DND-41 (cell line): ENCODE results near the gene OR10G8.

Experiments
- ATAC-seq: fragments of 200-7000 bp; cut with Tn5 transposase; 3 replicates; pipeline ENCODE4 v1.9.1; 2021; ENCODE audit warnings: low read depth; ENCODE audit not compliant: insufficient read depth
- DNase-seq: peaks from one replicate; pipeline ENCODE4 v3.0.0-alpha.2; 2020
- H2AFZ ChIP-seq: 2 replicates; pipeline ENCODE4 v1.6.0; 2012; ENCODE audit warnings: low read depth, low read length
- H3K27ac ChIP-seq: 2 replicates; pipeline ENCODE4 v1.5.1; 2012; ENCODE audit warnings: low read length, inconsistent platforms
- H3K27me3 ChIP-seq: fragments of 200-600 bp; sonication (generic); 2 replicates; pipeline ENCODE4 v1.6.0; 2012; ENCODE audit warnings: low read length, mild to moderate bottlenecking, inconsistent platforms; ENCODE audit not compliant: insufficient read depth, poor library complexity
- H3K36me3 ChIP-seq: 2 replicates; pipeline ENCODE4 v1.5.1; 2012; ENCODE audit warnings: low read length, inconsistent platforms; ENCODE audit not compliant: insufficient read depth
- H3K4me1 ChIP-seq: 2 replicates; pipeline ENCODE4 v1.5.1; 2012; ENCODE audit warnings: mild to moderate bottlenecking, low read length; ENCODE audit not compliant: insufficient read depth
- H3K4me2 ChIP-seq: 2 replicates; pipeline ENCODE4 v1.6.0; 2012; ENCODE audit warnings: mild to moderate bottlenecking, moderate library complexity, low read length, inconsistent platforms; ENCODE audit not compliant: insufficient read depth
- H3K4me3 ChIP-seq, 2 experiments: fragments of 200-600 bp in 1 of 2; shearing (Covaris generic) in 1 of 2; 2 replicates each; pipeline ENCODE4 v1.5.1; 2012 to 2016; ENCODE audit warnings: inconsistent platforms in 2 of 2, low read length in 2 of 2, mild to moderate bottlenecking in 2 of 2, low read depth in 1 of 2, moderate library complexity in 1 of 2
- H3K79me2 ChIP-seq: 2 replicates; pipeline ENCODE4 v1.6.0; 2012; ENCODE audit warnings: low read length, inconsistent platforms; ENCODE audit not compliant: insufficient read depth
- H3K9ac ChIP-seq: 2 replicates; pipeline ENCODE4 v1.6.0; 2012; ENCODE audit warnings: low read depth, mild to moderate bottlenecking, inconsistent platforms, low read length, moderate library complexity
- H3K9me3 ChIP-seq: 2 replicates; pipeline ENCODE4 v1.5.1; 2012; ENCODE audit warnings: low read length, moderate library complexity, mild to moderate bottlenecking, inconsistent platforms; ENCODE audit not compliant: insufficient read depth, severe bottlenecking
- H4K20me1 ChIP-seq: 2 replicates; pipeline ENCODE4 v1.6.0; 2012; ENCODE audit warnings: low read length; ENCODE audit not compliant: insufficient read depth
- CTCF ChIP-seq: IDR thresholded peaks from 2 replicates; pipeline ENCODE4 v1.5.1; 2012; ENCODE audit warnings: borderline replicate concordance, low read length, moderate library complexity, mild to moderate bottlenecking; ENCODE audit not compliant: poor library complexity, severe bottlenecking; ENCODE audit errors: extremely low read depth
- EZH2 ChIP-seq: IDR thresholded peaks from 3 replicates; pipeline ENCODE4 v1.6.1; 2012; ENCODE audit warnings: borderline replicate concordance, low read depth, mild to moderate bottlenecking, moderate library complexity, low read length, inconsistent platforms; ENCODE audit not compliant: severe bottlenecking

The OR10G8 gene

GRCh38 chr11:124079631-124080326 lies 53.2 kb downstream of the OR10G8 start:
- Histone ChIP-seq H3K27me3 (peaks cover 17% of the 10 kb centered on the region), H3K9me3 (no peaks in the 10 kb centered on the region), H3K79me2 (no peaks in the 10 kb centered on the region), H3K9ac (no peak overlapping the region), H3K4me2 (no peak overlapping the region), H2AFZ (no peak overlapping the region), H3K4me1 (no peaks in the 10 kb centered on the region), H3K4me3 (no peak overlapping the region), H3K36me3 (no peaks in the 10 kb centered on the region), H3K27ac (no peak overlapping the region), H4K20me1 (no peaks in the 10 kb centered on the region)
- TF ChIP-seq CTCF (no peak), EZH2 (no peak)
- no peak for DNase-seq
- no peak for ATAC-seq
